Measurements from ENCODE around the gene ZFX.
A peak's percentile ranks its signal among the peaks of the same experiment; 100 is the strongest.

ZFX gene

DNA sequence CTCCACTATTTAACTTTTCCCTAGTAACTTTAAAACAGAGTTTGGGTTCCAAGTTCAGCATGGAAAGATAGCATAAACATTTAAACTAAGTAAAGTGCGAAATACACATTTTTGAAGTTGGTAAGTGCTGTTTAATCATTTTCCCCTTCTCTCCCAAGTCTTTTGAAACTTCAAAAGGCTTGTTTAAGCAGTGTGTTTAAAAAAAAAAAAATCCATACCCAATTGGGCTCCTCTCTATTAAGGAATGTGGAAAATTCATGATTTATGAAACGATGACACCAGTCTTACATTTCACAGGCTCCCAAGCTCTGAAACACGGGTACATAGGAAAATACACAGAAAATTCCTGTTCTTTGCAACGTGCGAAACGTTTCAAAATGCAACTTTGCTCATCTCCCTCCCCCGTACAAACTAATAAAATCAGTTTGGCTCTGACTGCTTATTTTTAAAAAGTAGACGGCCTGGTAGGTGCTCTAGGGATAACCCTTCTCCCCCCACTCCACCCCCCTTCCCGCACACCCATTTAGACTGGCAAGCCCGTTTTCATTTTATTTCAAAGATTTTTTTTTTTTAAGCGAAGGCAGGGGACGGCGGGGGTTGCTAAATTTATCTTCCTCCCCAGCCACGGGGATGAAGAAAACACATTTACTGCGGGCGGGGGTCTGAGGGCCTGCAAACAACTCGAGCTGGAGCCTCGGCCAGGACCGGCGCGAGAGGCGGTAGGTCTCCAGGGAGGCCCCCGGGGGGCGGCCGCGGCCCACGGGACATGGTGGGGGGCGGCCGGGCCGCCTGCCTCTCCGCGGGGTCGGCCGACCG, 786 bp upstream of the ZFX start:
- H3K27me3 ChIP-seq (ENCODE audit: insufficient read depth, poor library complexity, severe bottlenecking): no peaks in the 10 kb centered on the region
- H3K4me3 ChIP-seq (replicated peaks; ENCODE audit: insufficient read depth, low read length): peak overlapping the region; percentile 33
- TF ChIP-seq POLR2AphosphoS5 (IDR thresholded peaks at IDR 0.05; ENCODE audit: low read depth): no peak
- TF ChIP-seq, protein P1, sequence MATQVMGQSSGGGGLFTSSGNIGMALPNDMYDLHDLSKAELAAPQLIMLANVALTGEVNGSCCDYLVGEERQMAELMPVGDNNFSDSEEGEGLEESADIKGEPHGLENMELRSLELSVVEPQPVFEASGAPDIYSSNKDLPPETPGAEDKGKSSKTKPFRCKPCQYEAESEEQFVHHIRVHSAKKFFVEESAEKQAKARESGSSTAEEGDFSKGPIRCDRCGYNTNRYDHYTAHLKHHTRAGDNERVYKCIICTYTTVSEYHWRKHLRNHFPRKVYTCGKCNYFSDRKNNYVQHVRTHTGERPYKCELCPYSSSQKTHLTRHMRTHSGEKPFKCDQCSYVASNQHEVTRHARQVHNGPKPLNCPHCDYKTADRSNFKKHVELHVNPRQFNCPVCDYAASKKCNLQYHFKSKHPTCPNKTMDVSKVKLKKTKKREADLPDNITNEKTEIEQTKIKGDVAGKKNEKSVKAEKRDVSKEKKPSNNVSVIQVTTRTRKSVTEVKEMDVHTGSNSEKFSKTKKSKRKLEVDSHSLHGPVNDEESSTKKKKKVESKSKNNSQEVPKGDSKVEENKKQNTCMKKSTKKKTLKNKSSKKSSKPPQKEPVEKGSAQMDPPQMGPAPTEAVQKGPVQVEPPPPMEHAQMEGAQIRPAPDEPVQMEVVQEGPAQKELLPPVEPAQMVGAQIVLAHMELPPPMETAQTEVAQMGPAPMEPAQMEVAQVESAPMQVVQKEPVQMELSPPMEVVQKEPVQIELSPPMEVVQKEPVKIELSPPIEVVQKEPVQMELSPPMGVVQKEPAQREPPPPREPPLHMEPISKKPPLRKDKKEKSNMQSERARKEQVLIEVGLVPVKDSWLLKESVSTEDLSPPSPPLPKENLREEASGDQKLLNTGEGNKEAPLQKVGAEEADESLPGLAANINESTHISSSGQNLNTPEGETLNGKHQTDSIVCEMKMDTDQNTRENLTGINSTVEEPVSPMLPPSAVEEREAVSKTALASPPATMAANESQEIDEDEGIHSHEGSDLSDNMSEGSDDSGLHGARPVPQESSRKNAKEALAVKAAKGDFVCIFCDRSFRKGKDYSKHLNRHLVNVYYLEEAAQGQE (IDR thresholded peaks at IDR 0.05; ENCODE audit: insufficient replicate concordance, low read depth): no peak
- TF ChIP-seq, protein P2, sequence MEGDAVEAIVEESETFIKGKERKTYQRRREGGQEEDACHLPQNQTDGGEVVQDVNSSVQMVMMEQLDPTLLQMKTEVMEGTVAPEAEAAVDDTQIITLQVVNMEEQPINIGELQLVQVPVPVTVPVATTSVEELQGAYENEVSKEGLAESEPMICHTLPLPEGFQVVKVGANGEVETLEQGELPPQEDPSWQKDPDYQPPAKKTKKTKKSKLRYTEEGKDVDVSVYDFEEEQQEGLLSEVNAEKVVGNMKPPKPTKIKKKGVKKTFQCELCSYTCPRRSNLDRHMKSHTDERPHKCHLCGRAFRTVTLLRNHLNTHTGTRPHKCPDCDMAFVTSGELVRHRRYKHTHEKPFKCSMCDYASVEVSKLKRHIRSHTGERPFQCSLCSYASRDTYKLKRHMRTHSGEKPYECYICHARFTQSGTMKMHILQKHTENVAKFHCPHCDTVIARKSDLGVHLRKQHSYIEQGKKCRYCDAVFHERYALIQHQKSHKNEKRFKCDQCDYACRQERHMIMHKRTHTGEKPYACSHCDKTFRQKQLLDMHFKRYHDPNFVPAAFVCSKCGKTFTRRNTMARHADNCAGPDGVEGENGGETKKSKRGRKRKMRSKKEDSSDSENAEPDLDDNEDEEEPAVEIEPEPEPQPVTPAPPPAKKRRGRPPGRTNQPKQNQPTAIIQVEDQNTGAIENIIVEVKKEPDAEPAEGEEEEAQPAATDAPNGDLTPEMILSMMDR (IDR thresholded peaks at IDR 0.05; ENCODE audit: insufficient read depth, low read length): no peak
- TF ChIP-seq SPI1 (IDR thresholded peaks at IDR 0.05; ENCODE audit: borderline replicate concordance, low read depth): no peak
- no peak for TF ChIP-seq GABPA (IDR thresholded peaks at IDR 0.05; ENCODE audit: low read depth)
- H3K27ac ChIP-seq (replicated peaks): peak overlapping the region; percentile 91
- DNase-seq (ENCODE audit: low read depth in 1 of 2, low spot score in 1 of 2): peak in 1 of 2 experiments; percentile 19

- peak; percentile 41 to 91 for DNase-seq (ENCODE audit: low read depth in 1 of 2, low spot score in 1 of 2)
- TF ChIP-seq, protein P2 (IDR thresholded peaks at IDR 0.05; ENCODE audit: insufficient read depth, low read length): no peak
- TF ChIP-seq POLR2AphosphoS5 (IDR thresholded peaks at IDR 0.05; ENCODE audit: low read depth) (no peak; the same call in 1 of the 2 replicates), GABPA (IDR thresholded peaks at IDR 0.05; ENCODE audit: low read depth) (no peak), SPI1 (IDR thresholded peaks at IDR 0.05; ENCODE audit: borderline replicate concordance, low read depth) (no peak)
- TF ChIP-seq, protein P1 (IDR thresholded peaks at IDR 0.05; ENCODE audit: insufficient replicate concordance, low read depth): no peak
Observed at GRCh38 chrX:24150051-24150790, 692 bp downstream of the ZFX start.

DNA sequence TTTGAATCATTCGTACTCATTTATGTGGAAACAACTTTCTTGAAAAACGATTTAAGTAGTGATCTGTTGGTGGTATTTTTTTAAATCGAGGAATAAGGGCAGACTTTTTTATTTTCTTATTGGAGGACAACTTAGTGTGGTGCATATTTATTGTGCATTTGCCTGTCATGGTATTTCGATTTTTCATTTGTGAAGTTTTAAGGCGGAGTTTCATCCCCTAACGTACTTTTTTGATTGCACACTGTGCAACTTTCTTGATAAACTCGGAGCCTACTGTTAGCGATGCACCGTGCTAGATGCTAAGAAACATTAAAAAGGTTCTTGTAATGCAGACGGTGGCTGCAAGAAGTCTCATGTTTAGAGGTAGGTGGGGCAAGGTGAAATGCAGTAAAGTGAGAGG, 1.4 kb downstream of the ZFX start:
- no peak for DNase-seq (ENCODE audit: low read depth in 1 of 2, low spot score in 1 of 2)
- Histone ChIP-seq H3K27me3 (ENCODE audit: insufficient read depth, poor library complexity, severe bottlenecking) (no peaks in the 10 kb centered on the region), H3K27ac (replicated peaks) (peak overlapping the region; percentile 86), H3K4me3 (replicated peaks; ENCODE audit: insufficient read depth, low read length) (peak overlapping the region; percentile 62)
- TF ChIP-seq POLR2AphosphoS5 (IDR thresholded peaks at IDR 0.05; ENCODE audit: low read depth): no peak
- TF ChIP-seq, protein P2 (IDR thresholded peaks at IDR 0.05; ENCODE audit: insufficient read depth, low read length): no peak

More at GRCh38 chrX:24150051-24150790, 692 bp downstream of the ZFX start:
- Histone ChIP-seq H3K27me3 (ENCODE audit: insufficient read depth, poor library complexity, severe bottlenecking) (no peaks in the 10 kb centered on the region), H3K4me3 (replicated peaks; ENCODE audit: insufficient read depth, low read length) (peak overlapping the region; percentile 62), H3K27ac (replicated peaks) (peak overlapping the region; percentile 86)

All from HL-60 (cell line).